Measurements from ENCODE around the gene FRG2B.
"Not testable (repeated sequence)": the region's sequence is repeated elsewhere in the genome, so short reads cannot be mapped to it uniquely, and the experiment has no call there.

FRG2B gene

GRCh38 chr10:133599869-133600268 is 26.7 kb downstream of the FRG2B start:
- DNase-seq (ENCODE audit: low spot score) = not testable (repeated sequence)

- DNase-seq (ENCODE audit: low spot score) = no peak
Measured at GRCh38 chr10:133592716-133593115, 33.9 kb downstream of the FRG2B start.

- DNase-seq (ENCODE audit: low spot score) = no peak
Measured at GRCh38 chr10:133590970-133591359, 35.6 kb downstream of the FRG2B start.

GRCh38 chr10:133590226-133590969 is 36.2 kb downstream of the FRG2B start:
- no peak for DNase-seq (ENCODE audit: low spot score)

GRCh38 chr10:133577037-133577436 is 49.6 kb downstream of the FRG2B start:
- not testable (repeated sequence) for DNase-seq (ENCODE audit: low spot score)
